GM18873 (cell line): ENCODE data around the gene DAG1.

Experiments used
- ATAC-seq: cut with Tn5 transposase; IDR thresholded peaks from one replicate; pipeline ENCODE4 v1.9.1; 2021; ENCODE audit warnings: mild to moderate bottlenecking, moderate library complexity, moderate number of reproducible peaks; ENCODE audit not compliant: unreplicated experiment, low FRiP score

DAG1 gene

GRCh38 chr3:49539659-49540560 lies 69.8 kb downstream of the DAG1 start:
- ATAC-seq: peak; percentile 65

- ATAC-seq: no peak
Measured at GRCh38 chr3:49552087-49552486, 82.0 kb downstream of the DAG1 start.

- no peak for ATAC-seq
Measured at GRCh38 chr3:49553324-49553691, 83.2 kb downstream of the DAG1 start.

GRCh38 chr3:49553692-49554632 lies 83.9 kb downstream of the DAG1 start, which contains the start of gene BSN:
Gene BSN (plus strand): TSS chr3:49554477. CDS start chr3:49554603, 126 bp downstream.
- ATAC-seq: peak; percentile 47

- peak; percentile 4 for ATAC-seq
Measured at GRCh38 chr3:49554633-49555265, 84.7 kb downstream of the DAG1 start.

- no peak for ATAC-seq
Measured at GRCh38 chr3:49556500-49557275, 86.6 kb downstream of the DAG1 start.

GRCh38 chr3:49563040-49563578 lies 93.0 kb downstream of the DAG1 start:
- ATAC-seq: no peak

GRCh38 chr3:49563766-49564165 lies 93.7 kb downstream of the DAG1 start:
- ATAC-seq: no peak

- no peak for ATAC-seq
Measured at GRCh38 chr3:49566312-49566711, 96.2 kb downstream of the DAG1 start.

- no peak for ATAC-seq
Measured at GRCh38 chr3:49567406-49567805, 97.3 kb downstream of the DAG1 start.

- ATAC-seq: no peak
Measured at GRCh38 chr3:49568965-49569364, 98.9 kb downstream of the DAG1 start.

- ATAC-seq: no peak
Measured at GRCh38 chr3:49570028-49570654, 100.1 kb downstream of the DAG1 start.

- no peak for ATAC-seq
Measured at GRCh38 chr3:49582177-49582576, 112.1 kb downstream of the DAG1 start.
